ENCODE results near the gene ANTXR1.

DNA sequence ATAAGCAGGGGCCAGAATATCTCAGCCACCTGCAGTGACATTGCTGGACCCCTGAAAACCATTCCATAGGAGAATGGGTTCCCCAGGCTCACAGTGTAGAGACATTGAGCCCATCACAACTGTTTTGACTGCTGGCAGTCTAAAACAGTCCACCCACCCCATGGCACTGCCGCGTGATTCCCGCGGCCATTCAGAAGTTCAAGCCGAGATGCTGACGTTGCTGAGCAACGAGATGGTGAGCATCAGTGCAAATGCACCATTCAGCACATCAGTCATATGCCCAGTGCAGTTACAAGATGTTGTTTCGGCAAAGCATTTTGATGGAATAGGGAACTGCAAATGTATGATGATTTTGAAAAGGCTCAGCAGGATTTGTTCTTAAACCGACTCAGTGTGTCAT lies 234.6 kb downstream of the ANTXR1 start:
- TF ChIP-seq, protein P1, sequence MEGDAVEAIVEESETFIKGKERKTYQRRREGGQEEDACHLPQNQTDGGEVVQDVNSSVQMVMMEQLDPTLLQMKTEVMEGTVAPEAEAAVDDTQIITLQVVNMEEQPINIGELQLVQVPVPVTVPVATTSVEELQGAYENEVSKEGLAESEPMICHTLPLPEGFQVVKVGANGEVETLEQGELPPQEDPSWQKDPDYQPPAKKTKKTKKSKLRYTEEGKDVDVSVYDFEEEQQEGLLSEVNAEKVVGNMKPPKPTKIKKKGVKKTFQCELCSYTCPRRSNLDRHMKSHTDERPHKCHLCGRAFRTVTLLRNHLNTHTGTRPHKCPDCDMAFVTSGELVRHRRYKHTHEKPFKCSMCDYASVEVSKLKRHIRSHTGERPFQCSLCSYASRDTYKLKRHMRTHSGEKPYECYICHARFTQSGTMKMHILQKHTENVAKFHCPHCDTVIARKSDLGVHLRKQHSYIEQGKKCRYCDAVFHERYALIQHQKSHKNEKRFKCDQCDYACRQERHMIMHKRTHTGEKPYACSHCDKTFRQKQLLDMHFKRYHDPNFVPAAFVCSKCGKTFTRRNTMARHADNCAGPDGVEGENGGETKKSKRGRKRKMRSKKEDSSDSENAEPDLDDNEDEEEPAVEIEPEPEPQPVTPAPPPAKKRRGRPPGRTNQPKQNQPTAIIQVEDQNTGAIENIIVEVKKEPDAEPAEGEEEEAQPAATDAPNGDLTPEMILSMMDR (IDR thresholded peaks at IDR 0.05) = no peak
- TF ChIP-seq POLR2AphosphoS5 (IDR thresholded peaks at IDR 0.05; ENCODE audit: low read depth, low read length) = no peak

All from SK-N-SH (cell line).